LNCaP clone FGC (cell line): Measurements from ENCODE around the gene MAD1L1.
A peak's percentile ranks its signal among the peaks of the same experiment; 100 is the strongest.

Source experiments
- DNase-seq: peaks from one replicate; pipeline ENCODE4 v3.0.0-alpha.2; 2011; ENCODE audit warnings: low read depth
- H3K4me3 ChIP-seq: 2 replicates; pipeline ENCODE4 v1.5.1; 2011; ENCODE audit warnings: mild to moderate bottlenecking, low read depth, low read length, control low read depth
- TF ChIP-seq, protein P1 (sequence below): IDR thresholded peaks from 2 replicates; pipeline ENCODE4 v1.5.1; 2012; ENCODE audit warnings: mild to moderate bottlenecking; ENCODE audit not compliant: control insufficient read depth, insufficient read depth; ENCODE audit errors: extremely low read depth

The MAD1L1 gene

DNA sequence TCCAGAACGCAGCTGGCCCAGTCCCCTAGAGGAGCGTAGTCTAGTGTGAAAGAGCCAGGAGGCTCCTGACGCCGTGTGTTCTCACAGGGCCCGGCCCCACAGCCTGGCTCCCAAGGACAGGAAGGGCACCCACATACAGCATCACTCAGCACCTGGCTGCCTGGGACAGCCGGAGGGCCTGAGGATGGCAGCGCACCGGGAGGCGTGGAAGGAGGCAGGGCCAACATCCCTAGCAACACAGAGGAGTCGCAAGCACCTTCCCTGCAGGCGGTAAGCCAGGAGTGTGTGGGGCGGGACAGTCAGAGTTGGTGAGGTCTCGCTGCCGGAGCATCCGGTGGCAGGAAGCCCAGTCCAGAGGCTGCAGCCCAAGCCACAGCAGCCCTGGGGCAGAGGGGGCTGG is 125.8 kb downstream of the MAD1L1 start:
- TF ChIP-seq, protein P1, sequence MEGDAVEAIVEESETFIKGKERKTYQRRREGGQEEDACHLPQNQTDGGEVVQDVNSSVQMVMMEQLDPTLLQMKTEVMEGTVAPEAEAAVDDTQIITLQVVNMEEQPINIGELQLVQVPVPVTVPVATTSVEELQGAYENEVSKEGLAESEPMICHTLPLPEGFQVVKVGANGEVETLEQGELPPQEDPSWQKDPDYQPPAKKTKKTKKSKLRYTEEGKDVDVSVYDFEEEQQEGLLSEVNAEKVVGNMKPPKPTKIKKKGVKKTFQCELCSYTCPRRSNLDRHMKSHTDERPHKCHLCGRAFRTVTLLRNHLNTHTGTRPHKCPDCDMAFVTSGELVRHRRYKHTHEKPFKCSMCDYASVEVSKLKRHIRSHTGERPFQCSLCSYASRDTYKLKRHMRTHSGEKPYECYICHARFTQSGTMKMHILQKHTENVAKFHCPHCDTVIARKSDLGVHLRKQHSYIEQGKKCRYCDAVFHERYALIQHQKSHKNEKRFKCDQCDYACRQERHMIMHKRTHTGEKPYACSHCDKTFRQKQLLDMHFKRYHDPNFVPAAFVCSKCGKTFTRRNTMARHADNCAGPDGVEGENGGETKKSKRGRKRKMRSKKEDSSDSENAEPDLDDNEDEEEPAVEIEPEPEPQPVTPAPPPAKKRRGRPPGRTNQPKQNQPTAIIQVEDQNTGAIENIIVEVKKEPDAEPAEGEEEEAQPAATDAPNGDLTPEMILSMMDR = no peak
- no peak for DNase-seq
- no peak overlapping the region for H3K4me3 ChIP-seq

DNA sequence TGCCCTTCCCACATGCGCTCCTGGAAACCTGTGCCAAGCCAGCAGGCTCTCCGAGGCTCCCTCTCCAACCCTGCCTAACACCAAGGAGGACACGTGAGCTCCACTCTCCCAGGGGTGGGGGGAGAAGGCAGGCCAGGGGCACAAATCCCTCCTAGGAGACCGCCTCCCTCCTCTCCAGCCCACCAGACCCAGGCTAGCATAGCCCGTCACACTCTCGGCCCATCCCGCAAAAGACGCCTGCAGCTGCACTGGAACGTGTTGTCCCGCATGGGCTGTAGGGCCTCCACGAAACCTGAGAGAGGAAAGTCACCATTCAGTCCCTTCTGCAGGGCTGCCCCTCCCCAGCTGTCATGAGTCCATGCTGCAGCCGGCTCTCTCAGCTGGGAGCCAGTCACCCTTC is 126.3 kb downstream of the MAD1L1 start:
- no peak overlapping the region for H3K4me3 ChIP-seq
- TF ChIP-seq, protein P1 = no peak

DNA sequence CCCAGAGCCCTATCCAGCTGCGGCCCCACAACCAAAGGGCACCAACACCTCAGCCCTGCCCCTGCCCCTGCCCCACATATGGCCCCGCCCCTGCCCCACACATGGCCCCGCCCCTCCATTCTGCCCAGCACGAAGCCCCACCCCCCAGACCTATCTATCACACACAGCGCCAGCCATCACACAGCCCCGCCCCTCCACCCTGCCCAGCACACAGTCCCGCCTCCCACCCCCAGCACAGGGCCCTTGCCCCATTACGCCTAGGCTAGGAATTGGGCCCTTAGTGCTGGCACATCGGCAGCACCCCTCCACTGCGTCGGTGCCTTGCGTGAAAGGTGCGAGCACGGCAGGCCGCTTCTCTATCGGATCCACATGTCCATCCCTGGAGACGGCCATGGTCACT is 126.8 kb downstream of the MAD1L1 start:
- TF ChIP-seq, protein P1 = no peak
- no peak for DNase-seq

More for the DNA sequence above, 126.3 kb downstream of the MAD1L1 start:
- DNase-seq = no peak

DNA sequence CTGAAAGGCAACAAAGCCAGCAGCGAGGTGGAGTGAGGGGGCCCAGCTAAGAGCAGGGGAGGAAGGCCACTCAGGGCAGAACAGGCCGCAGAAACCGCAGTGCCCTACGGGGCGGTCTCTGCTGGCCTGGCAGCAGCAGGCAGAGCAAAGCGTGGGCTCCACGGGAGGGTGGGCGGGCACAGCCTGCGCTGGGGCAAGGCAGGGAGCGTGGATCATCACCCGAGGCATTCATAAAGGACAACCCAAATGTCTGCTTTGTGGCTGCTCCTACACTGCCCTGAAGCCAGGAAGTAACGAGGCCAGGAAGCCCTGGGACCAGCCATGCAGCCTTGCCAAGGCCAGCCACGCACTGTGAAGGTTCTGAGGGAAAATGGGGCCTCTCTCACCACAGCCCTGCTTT is 127.5 kb downstream of the MAD1L1 start:
- no peak overlapping the region for H3K4me3 ChIP-seq
- TF ChIP-seq, protein P1 = no peak
- DNase-seq = no peak

More for the DNA sequence above, 126.8 kb downstream of the MAD1L1 start:
- no peak overlapping the region for H3K4me3 ChIP-seq

- TF ChIP-seq, protein P1 = no peak
- no peak overlapping the region for H3K4me3 ChIP-seq
- DNase-seq = no peak
Measured at GRCh38 chr7:2104716-2105115, 128.0 kb downstream of the MAD1L1 start.

GRCh38 chr7:2104107-2104710 is 128.5 kb downstream of the MAD1L1 start:
- TF ChIP-seq, protein P1 = peak; percentile 23; the same call in 1 of the 2 replicates
- no peak overlapping the region for H3K4me3 ChIP-seq
- DNase-seq = no peak
